GM12801 (cell line): Measurements from ENCODE around the gene MISP.

ENCODE experiments used
- CTCF ChIP-seq: IDR thresholded peaks from one replicate; pipeline ENCODE4 v1.5.1; 2011; ENCODE audit warnings: control low read depth; ENCODE audit not compliant: insufficient read length; ENCODE audit errors: extremely low read depth

Gene MISP

GRCh38 chr19:805600-806550, 55.0 kb downstream of the MISP start:
- TF ChIP-seq CTCF: no peak

GRCh38 chr19:806815-807421, 56.0 kb downstream of the MISP start:
- no peak for TF ChIP-seq CTCF

GRCh38 chr19:807627-808422, 56.9 kb downstream of the MISP start:
- no peak for TF ChIP-seq CTCF

- TF ChIP-seq CTCF: no peak
These were observed 57.5 kb downstream of the MISP start for GRCh38 chr19:808423-808775.

GRCh38 chr19:810077-810855, 59.4 kb downstream of the MISP start:
- no peak for TF ChIP-seq CTCF

GRCh38 chr19:810883-811489, 60.1 kb downstream of the MISP start:
- TF ChIP-seq CTCF: no peak
